Stimulated activated CD8-positive, alpha-beta memory T cell treated with anti-CD3 and anti-CD28 coated beads, Interleukin-12 subunit alpha, Interleukin-12 subunit beta, amount 100 ng/mL, for 24 hours (primary cell): Measurements from ENCODE around the gene SFXN1.

Source experiments
- DNase-seq: peaks from one replicate; pipeline ENCODE4 v3.0.0-alpha.2; 2020; ENCODE audit errors: extremely low read depth

Gene SFXN1

DNA sequence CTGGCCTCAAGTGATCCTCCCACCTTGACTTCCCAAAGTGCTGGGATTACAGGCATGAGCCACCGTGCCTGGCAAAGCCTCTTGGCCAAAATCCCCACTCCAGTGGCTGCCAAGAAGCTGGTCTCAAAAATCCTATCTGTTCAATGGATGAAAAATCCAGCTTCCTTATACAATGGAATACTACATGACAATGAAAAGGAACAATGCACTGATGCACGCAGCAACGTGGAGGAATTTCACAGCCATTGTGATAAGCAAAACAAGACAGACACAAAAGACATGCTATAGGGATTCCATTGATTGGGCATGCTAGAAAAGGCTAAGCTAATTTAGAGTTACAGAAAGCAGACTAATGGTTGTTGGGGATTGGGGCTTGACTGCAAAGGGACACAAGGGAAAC, 13.1 kb upstream of the SFXN1 start:
- no peak for DNase-seq

DNA sequence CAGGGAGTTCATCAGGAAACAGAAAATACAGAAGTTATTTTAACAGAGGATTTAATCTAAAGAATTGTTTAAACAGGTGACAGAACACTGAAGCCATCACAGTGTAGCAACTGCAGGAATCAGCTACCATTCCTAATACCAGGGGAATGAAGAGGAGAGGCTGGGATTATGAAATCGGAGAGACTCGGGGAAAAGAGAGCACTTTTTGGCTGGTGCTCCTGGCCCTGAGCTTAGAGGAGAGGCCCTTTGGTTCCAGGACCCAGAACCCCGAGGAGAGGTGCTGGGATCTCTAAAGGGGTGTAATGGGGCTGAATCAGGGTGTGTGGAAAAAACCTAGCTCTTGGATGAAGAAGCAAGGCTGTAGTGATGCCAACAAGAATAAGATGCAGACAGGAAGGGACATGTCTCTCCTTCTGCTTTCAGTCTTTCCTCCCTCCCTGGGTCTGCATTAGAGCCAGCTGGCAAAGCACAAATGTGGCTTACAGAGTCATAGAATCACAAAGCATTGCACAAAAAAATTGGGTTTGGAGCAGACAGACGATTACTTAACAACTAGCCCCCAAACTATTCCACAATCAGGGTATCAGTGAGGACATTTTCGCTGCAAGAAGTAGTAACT, 11.6 kb upstream of the SFXN1 start:
- DNase-seq: no peak

GRCh38 chr5:175467983-175468690, 10.2 kb upstream of the SFXN1 start:
- DNase-seq: no peak

GRCh38 chr5:175468892-175469291, 9.5 kb upstream of the SFXN1 start:
- DNase-seq: no peak

DNA sequence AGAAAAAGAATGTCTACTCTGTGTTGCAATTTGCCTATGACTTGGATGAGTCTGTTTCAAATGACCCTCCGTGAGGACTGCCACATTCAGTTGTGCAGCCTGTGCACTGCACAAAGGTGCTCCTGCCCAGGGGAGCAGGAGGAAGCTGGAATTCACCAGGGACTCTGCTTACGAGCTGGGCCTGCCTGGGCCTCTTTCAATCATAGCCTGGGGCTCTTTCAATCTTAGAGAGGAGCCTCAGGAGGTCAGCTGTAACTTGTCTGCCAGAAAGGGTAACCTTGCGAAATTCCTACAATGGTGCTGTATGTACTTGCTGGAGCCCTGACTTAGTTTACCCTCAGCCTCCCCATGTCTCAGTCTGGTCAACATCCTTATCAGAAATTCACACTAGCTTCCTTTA, 8.4 kb upstream of the SFXN1 start:
- DNase-seq: no peak

GRCh38 chr5:175470781-175471180, 7.6 kb upstream of the SFXN1 start:
- no peak for DNase-seq

DNA sequence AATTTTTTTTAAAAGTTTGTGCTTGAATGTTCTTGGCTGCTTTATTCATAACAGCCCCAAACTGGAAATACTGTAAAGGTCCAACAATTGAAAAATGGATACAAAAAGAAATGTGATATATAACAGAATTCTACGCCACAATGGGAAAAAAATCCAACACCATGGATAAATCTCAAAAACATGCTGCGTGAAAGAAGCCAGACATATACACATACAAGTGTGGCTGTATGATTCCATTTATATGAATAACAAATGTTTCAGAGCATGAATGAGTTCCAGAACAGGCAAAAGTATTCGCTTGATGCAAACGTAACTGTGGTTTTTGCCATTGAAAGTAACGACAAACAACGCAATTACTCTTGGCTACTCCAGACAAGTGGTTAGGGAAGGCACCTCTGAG, 7.2 kb upstream of the SFXN1 start:
- no peak for DNase-seq

GRCh38 chr5:175471628-175472027, 6.7 kb upstream of the SFXN1 start:
- no peak for DNase-seq

DNA sequence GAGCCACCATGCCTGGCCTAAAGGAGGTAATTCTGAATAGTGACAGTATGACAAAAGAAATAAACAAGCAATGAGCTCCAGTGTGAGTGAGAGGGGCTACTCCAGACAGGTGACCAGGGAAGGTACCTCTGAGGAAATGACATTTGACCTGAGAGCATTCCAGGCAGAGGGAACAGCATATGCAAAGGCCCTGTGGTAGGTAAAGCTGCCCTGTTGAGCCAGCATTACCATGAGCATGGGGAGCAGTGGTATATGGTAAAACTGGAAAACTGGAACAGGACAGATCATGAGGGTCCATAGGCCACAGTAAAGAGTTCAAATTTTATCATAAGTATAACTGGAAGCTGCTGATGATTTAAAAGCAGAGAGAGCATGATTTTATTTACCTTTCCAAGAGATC, 6.0 kb upstream of the SFXN1 start:
- no peak for DNase-seq

GRCh38 chr5:175475248-175475647, 3.1 kb upstream of the SFXN1 start:
- DNase-seq: no peak

DNA sequence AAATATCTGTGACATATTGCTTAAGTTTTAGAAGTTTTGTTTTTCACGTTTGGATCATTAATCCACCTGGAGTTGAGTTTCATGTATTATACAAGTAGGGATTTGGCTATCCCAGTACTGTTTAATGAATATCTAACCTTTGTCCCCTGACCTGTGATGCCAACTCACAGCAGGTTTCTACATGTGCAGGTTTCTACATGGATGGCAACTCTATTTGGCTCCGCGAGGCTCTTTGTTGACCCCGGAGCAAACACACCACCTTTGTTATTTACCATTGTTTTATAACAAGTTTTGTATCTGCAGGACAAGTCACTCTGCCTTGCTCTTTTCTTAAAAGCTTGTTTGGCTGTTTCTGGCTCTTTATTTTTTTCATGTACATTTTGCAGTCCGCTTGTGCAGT, 920 bp upstream of the SFXN1 start:
- no peak for DNase-seq

- no peak for DNase-seq
Measured at GRCh38 chr5:175478008-175478383, 364 bp upstream of the SFXN1 start.

- DNase-seq: no peak
Measured at GRCh38 chr5:175479125-175479881, 943 bp downstream of the SFXN1 start.

DNA sequence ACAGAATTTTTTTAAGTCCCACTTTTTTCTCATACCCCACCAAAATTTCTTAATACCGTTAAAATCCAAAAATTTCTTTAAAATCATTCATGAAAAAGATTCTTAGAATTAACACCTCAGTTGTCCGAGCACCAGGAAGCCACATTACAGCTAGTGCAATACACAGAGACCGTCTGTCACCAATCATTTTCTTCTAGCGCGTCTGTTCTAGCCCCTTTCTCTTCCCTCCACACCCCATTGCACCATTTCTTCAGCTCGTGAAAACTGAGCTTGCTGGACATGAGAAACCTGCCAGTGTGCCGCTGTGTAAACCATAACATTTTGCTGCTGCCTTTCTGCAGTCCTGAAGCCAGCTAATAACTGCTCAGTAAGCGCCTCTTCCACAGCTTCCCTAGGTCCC, 5.0 kb downstream of the SFXN1 start:
- no peak for DNase-seq

- no peak for DNase-seq
Measured at GRCh38 chr5:175484322-175484721, 6.0 kb downstream of the SFXN1 start.

GRCh38 chr5:175484829-175485228, 6.5 kb downstream of the SFXN1 start:
- DNase-seq: no peak

DNA sequence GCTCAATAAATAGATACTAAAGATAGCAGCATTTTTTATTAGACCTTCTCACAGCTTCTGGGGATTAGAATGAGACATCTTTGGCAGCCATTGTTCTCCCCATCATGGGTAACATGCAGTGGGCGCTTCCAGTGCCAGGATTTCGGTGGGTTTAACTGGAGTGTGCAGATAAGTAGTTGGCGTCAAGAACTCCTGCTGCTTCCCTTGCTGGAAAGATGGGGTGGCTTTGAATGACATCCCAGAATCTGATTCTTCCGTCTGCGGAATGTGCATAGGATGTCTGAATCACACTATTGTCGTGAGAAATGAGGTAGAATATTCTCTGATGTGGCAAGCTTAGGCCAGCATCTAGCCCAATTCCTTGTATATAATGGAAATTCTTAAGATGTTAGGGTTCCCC, 7.3 kb downstream of the SFXN1 start:
- DNase-seq: no peak

- DNase-seq: no peak
Measured at GRCh38 chr5:175487514-175488222, 9.3 kb downstream of the SFXN1 start.

DNA sequence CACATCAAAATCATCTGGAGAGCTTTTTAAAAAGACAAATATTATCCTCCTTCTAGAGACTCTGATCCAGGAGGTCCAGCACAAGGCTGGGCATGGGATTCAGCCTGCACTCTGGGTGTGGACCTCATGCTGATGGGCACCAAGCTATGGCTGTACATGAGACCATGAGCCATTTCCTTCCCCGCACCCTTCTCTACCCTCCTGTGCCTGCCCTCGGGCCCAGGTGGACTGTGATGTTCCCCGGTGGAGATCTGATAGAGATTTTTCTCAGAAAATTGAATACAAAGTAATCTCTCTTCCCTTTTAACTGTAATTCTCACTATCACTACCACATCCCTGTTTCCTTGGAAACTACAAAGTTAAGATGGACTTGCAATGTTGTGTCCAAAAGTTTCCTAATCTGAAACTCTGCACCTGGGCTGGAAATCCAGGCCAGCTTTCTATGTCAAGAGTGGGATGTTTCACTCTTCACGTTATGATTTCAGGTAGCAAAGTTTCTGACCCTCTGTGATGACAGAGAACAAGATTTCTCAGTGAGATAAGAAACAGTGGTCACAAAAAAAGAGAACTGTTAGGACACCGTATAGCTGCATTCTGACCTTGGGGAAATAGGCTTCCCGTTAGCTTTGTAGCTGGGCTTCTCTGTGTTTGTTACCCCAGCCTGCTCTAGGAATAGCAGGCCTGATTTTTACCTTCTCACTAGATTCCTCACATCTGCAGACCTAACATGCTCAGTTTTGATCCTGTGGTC, 11.5 kb downstream of the SFXN1 start:
- DNase-seq: no peak

- DNase-seq: no peak
Measured at GRCh38 chr5:175491223-175491622, 12.9 kb downstream of the SFXN1 start.

GRCh38 chr5:175493260-175493659, 14.9 kb downstream of the SFXN1 start:
- DNase-seq: no peak

DNA sequence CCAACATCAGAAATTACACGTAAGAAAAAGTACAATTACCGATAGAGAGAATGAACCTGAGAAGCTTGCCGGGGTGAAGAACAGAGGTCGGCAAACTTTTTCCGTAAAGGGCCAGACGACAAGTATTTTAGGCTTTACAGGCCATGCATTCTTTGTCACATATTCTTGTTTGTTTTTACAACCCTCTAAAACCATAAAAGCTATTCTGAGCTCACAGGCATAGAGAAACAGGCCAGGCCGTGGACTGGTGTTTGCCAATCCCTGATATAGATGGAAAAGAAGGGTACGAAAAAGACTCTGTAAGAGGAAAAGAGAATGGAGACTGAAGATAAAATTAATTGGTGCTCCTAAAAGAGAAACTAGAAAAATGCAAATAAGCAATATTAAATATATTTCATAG, 15.4 kb downstream of the SFXN1 start:
- DNase-seq: no peak
